EL (cell line): ENCODE results near the gene CD300LF.

Experiments used
- DNase-seq: peaks from one replicate; pipeline ENCODE4 v3.0.0-alpha.2; 2016

The CD300LF gene

GRCh38 chr17:74745548-74746177 is 32.9 kb upstream of the CD300LF start:
- no peak for DNase-seq

GRCh38 chr17:74744714-74745547 is 32.2 kb upstream of the CD300LF start:
- DNase-seq: peak; percentile 66

- DNase-seq: no peak
Measured at GRCh38 chr17:74744349-74744713, 31.6 kb upstream of the CD300LF start.

- no peak for DNase-seq
Measured at GRCh38 chr17:74743755-74744154, 31.0 kb upstream of the CD300LF start.

- no peak for DNase-seq
Measured at GRCh38 chr17:74742978-74743545, 30.3 kb upstream of the CD300LF start.

GRCh38 chr17:74742153-74742515 is 29.4 kb upstream of the CD300LF start:
- peak; percentile 53 for DNase-seq

- DNase-seq: no peak
Measured at GRCh38 chr17:74740641-74741387, 28.1 kb upstream of the CD300LF start.

GRCh38 chr17:74740173-74740572 is 27.4 kb upstream of the CD300LF start:
- no peak for DNase-seq

- no peak for DNase-seq
Measured at GRCh38 chr17:74739227-74739831, 26.6 kb upstream of the CD300LF start.

- no peak for DNase-seq
Measured at GRCh38 chr17:74738051-74738996, 25.6 kb upstream of the CD300LF start.

GRCh38 chr17:74737299-74738050 is 24.8 kb upstream of the CD300LF start:
- DNase-seq: peak; percentile 35

GRCh38 chr17:74736513-74737298 is 24.0 kb upstream of the CD300LF start, which contains the start of gene RAB37:
RAB37 (plus strand) TSS chr17:74737256; CDS start chr17:74737273, 17 bp downstream.
- DNase-seq: no peak

- no peak for DNase-seq
Measured at GRCh38 chr17:74734256-74734655, 21.5 kb upstream of the CD300LF start.

GRCh38 chr17:74733365-74734122 is 20.8 kb upstream of the CD300LF start:
- no peak for DNase-seq

GRCh38 chr17:74732042-74732867 is 19.5 kb upstream of the CD300LF start:
- DNase-seq: no peak

- DNase-seq: no peak
Measured at GRCh38 chr17:74731347-74731605, 18.6 kb upstream of the CD300LF start.

- no peak for DNase-seq
Measured at GRCh38 chr17:74730491-74731346, 18.0 kb upstream of the CD300LF start.

GRCh38 chr17:74729866-74730265 is 17.1 kb upstream of the CD300LF start:
- no peak for DNase-seq
